ENCODE results near the gene OR10A3. TPM values are rescaled to one million over a fixed set of nuclear protein-coding genes. Genes with fewer than 3 reads are reported as not detected.

Gene OR10A3
- total and polyA plus RNA-seq, 2 of the 8 experiments (the other 6 are each of a cell fraction or from before 2014, with no cell fraction given): not detected

DNA sequence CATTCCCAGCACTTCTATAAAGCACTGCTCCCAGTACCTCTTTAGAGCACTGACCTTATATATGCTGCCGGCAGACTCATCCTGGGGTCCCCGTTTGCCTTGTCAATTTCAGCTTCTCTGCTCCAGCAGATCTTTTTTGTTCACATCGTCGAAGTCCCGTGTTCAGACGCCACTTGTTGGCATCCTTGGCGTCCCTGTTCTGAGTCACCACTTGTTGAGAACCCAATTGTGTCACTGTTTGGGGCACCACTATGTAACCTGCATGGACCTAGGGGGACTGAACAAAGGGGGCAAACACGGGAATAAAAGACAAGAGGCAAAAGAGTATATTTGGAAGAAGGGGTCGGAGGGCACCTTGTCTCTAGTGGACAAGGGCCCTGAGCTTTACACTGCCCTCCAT lies 36.0 kb downstream of the OR10A3 start:
- H3K27ac ChIP-seq (ENCODE audit: low read depth, low read length): peak overlapping the region; percentile 62; the same call in 1 of the 2 replicates
- ChIA-PET CTCF (ENCODE audit: partially characterized antibody) (interaction anchor here (0.6 to 7.3 kb wide), 27 partner anchors 13 to 881 kb away, joined by 3 to 127 read pairs (median 4); partner anchors contain the start of gene EIF3F), POLR2A (ENCODE audit: partially characterized antibody) (interaction anchor here (0.7 to 5.5 kb wide), 16 partner anchors 10 to 564 kb away, joined by 3 to 58 read pairs (median 5); partner anchors contain the start of gene EIF3F)
- no peak overlapping the region for H3K14ac ChIP-seq (ENCODE audit: insufficient read length)
- peak overlapping the region in 1 of 4 experiments; percentile 44; a peak in 2 of 7 replicates for H3K9ac ChIP-seq (replicated peaks in 1 of 4; ENCODE audit: extremely low read depth in 1 of 4, low read depth in 3 of 4, low read length in 3 of 4)
- H4K5ac ChIP-seq (ENCODE audit: insufficient read length, low read depth, low read length): no peak overlapping the region
- no peaks in the 10 kb centered on the region for H3K27me3 ChIP-seq (replicated peaks in 1 of 4; ENCODE audit: control insufficient read depth in 3 of 4, extremely low read depth in 1 of 4, insufficient read depth in 3 of 4, low read length in 3 of 4)
- H4K20me1 ChIP-seq (replicated peaks in 1 of 2; ENCODE audit: control insufficient read depth in 1 of 2, insufficient read depth in 2 of 2, low read length in 2 of 2): no peaks in the 10 kb centered on the region
- no peak overlapping the region for H3K23ac ChIP-seq (ENCODE audit: insufficient read length)
- H3K23me2 ChIP-seq (ENCODE audit: low read depth, low read length): no peaks in the 10 kb centered on the region
- H2BK5ac ChIP-seq (ENCODE audit: low read depth, low read length): peak overlapping the region; percentile 94
- no peak overlapping the region for H3K56ac ChIP-seq (replicated peaks; ENCODE audit: insufficient read length, low read depth, low read length)
- 73% methylated on average over 9 of the region's 9 CpGs; no CpG with 5 or more reads in 1 of the 2 experiments for WGBS, 2 experiments (ENCODE audit: extremely low coverage in 1 of 2, insufficient coverage in 1 of 2, insufficient read length in 1 of 2, insufficient replicate concordance in 2 of 2, low coverage in 1 of 2, low lambda C conversion rate in 2 of 2, missing lambda C conversion rate in 1 of 2)
- FAIRE-seq: no peak
- H2BK12ac ChIP-seq (ENCODE audit: low read depth, low read length): peak overlapping the region; percentile 94
- H3K79me2 ChIP-seq (ENCODE audit: control insufficient read depth in 1 of 2, insufficient read depth in 2 of 2, low read length in 2 of 2): no peaks in the 10 kb centered on the region
- peak overlapping the region in 2 of 4 experiments; percentile 25 to 30; a peak in 2 of 8 replicates for H3K4me3 ChIP-seq (ENCODE audit: extremely low read depth in 1 of 4, insufficient read depth in 2 of 4, low read depth in 3 of 4, low read length in 4 of 4)
- peak overlapping the region; percentile 47 for H2BK120ac ChIP-seq (replicated peaks; ENCODE audit: low read depth, low read length)
- H3K4me1 ChIP-seq (replicated peaks in 1 of 4; ENCODE audit: control insufficient read depth in 3 of 4, insufficient read depth in 4 of 4, low read length in 3 of 4): peaks cover 6 to 21% (median 16%) of the 10 kb centered on the region in 4 experiments
- no peaks in the 10 kb centered on the region for H3K79me1 ChIP-seq (ENCODE audit: low read depth, low read length)
- H2BK20ac ChIP-seq (ENCODE audit: low read length): peak overlapping the region; percentile 29; the same call in 1 of the 2 replicates
- peak overlapping the region; percentile 39 for H4K91ac ChIP-seq (replicated peaks; ENCODE audit: insufficient read length, low read length)
- H3K36me3 ChIP-seq (ENCODE audit: control insufficient read depth in 2 of 4, insufficient read depth in 4 of 4, low read length in 3 of 4): peaks cover 0 to 6% (median 2%) of the 10 kb centered on the region in 4 experiments; a peak in 2 of 8 replicates
- H3K4ac ChIP-seq (replicated peaks; ENCODE audit: insufficient read length, low read depth, low read length): peak overlapping the region; percentile 3
- H2AK5ac ChIP-seq (ENCODE audit: low read depth, low read length): peak overlapping the region; percentile 32; the same call in 1 of the 2 replicates
- no peak for DNase-seq (ENCODE audit: low read depth in 1 of 2, low spot score in 2 of 2)
- TF ChIP-seq SAP30 (IDR thresholded peaks at IDR 0.05; ENCODE audit: insufficient read depth, insufficient replicate concordance, low read length) (no peak), POLR2A (IDR thresholded peaks at IDR 0.05; ENCODE audit: control extremely low read depth in 1 of 2, low read depth in 2 of 2, low read length in 2 of 2) (0 out of 3 replicates have a peak, but pooled peaks of 1 of the 2 experiments have one; percentile 7)
- H3K18ac ChIP-seq (ENCODE audit: extremely low read depth, low read length): no peak overlapping the region
- H4K8ac ChIP-seq (ENCODE audit: extremely low read depth, insufficient read depth, low read length): peak overlapping the region; percentile 47; the same call in 1 of the 2 replicates
- H2AFZ ChIP-seq (ENCODE audit: low read length): peak overlapping the region; percentile 75; the same call in 1 of the 2 replicates
- no peaks in the 10 kb centered on the region for H3K9me3 ChIP-seq (ENCODE audit: insufficient read depth in 2 of 2, low read depth in 1 of 2, low read length in 1 of 2)
- H3K4me2 ChIP-seq (ENCODE audit: insufficient read depth in 1 of 2, low read depth in 2 of 2, low read length in 2 of 2): peak overlapping the region; percentile 38 to 84; a peak in 2 of 4 replicates
- peak overlapping the region; percentile 85; the same call in 1 of the 2 replicates for H2BK15ac ChIP-seq (ENCODE audit: low read length)

All from H1 (cell line).